ENCODE results near the gene ZNF132.

Gene ZNF132

DNA sequence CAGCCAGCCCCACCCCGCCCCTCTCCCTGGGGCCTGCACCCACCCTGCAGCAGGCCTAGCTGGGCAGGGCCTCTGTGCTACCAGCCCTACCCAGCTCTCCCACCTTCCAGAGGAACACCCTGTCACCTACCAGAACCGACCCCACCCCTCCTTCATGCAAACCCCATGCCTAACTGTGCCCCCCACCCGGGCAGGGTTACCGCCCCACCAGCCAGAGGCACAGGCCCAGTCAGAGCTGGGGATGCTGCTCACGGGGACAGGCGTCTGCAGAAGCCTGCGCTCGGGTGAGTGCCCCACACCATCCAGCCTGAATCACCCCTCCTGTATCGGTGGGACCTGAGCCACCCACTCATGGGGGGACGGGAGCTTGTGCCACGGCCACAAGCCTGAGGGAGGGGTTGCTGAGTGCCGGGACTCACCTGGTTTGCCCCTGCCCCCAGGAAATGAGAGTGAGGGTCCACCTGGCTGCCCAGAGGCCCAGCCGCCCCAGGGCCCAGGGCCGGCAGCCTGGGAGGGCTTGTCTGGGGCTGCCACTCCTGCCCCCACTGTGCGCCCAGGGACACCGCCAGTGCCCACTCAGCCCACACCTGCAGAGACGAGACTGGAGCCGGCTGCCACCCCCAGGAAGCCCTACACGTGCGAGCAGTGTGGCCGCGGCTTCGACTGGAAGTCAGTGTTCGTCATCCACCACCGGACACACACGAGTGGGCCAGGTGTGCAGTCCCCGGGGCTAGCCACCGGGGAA lies 40.0 kb upstream of the ZNF132 start:
- TF ChIP-seq, protein P1, sequence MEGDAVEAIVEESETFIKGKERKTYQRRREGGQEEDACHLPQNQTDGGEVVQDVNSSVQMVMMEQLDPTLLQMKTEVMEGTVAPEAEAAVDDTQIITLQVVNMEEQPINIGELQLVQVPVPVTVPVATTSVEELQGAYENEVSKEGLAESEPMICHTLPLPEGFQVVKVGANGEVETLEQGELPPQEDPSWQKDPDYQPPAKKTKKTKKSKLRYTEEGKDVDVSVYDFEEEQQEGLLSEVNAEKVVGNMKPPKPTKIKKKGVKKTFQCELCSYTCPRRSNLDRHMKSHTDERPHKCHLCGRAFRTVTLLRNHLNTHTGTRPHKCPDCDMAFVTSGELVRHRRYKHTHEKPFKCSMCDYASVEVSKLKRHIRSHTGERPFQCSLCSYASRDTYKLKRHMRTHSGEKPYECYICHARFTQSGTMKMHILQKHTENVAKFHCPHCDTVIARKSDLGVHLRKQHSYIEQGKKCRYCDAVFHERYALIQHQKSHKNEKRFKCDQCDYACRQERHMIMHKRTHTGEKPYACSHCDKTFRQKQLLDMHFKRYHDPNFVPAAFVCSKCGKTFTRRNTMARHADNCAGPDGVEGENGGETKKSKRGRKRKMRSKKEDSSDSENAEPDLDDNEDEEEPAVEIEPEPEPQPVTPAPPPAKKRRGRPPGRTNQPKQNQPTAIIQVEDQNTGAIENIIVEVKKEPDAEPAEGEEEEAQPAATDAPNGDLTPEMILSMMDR (conservative IDR thresholded peaks at IDR 0.05; ENCODE audit: low read depth, low read length) = no peak
- no peak for DNase-seq (ENCODE audit: low read depth)
- H3K4me3 ChIP-seq (ENCODE audit: low read depth, low read length) = no peak overlapping the region

DNA sequence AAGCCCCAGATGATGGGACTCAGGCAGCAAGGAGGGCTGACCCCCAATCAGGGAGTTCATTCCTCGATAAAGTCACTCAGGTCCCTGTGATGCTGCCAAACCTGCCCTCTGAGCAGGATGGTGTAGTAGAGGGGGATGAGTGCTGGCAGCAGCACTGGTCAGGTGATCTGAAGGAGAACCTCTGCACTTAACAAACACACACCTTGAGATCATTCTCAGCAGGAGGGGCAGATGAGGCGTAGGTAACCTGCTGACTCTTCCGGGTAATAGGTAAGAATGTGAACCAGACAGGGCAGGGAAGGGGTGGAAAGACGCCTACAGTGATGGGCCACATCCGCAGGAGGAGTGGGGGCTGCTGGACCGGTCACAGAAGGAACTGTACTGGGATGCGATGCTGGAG lies 39.4 kb upstream of the ZNF132 start:
- no peak overlapping the region for H3K4me3 ChIP-seq (ENCODE audit: low read depth, low read length)
- no peak for DNase-seq (ENCODE audit: low read depth)
- TF ChIP-seq, protein P1 (conservative IDR thresholded peaks at IDR 0.05; ENCODE audit: low read depth, low read length) = no peak

DNA sequence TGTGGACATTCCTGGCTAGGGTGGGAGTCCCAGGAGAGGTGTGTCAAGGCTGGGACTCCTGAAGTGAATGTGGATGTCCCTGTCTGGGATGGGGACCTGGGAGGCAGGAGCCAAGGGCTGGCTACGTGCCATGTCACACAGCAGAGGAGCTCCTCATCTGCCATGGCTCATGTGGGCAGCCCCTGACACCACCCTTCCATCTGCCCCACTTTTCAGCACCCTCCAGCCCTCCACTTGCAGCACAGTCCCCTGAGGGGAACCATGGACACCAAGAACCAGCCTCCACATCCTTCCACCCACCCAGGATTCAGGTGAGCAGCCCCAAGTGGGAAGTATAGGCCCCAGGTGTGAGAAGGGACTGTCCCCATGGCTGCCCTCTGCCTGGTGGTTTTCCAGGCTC lies 37.9 kb upstream of the ZNF132 start:
- TF ChIP-seq, protein P1 (conservative IDR thresholded peaks at IDR 0.05; ENCODE audit: low read depth, low read length) = no peak
- DNase-seq (ENCODE audit: low read depth) = no peak
- H3K4me3 ChIP-seq (ENCODE audit: low read depth, low read length) = no peak overlapping the region

DNA sequence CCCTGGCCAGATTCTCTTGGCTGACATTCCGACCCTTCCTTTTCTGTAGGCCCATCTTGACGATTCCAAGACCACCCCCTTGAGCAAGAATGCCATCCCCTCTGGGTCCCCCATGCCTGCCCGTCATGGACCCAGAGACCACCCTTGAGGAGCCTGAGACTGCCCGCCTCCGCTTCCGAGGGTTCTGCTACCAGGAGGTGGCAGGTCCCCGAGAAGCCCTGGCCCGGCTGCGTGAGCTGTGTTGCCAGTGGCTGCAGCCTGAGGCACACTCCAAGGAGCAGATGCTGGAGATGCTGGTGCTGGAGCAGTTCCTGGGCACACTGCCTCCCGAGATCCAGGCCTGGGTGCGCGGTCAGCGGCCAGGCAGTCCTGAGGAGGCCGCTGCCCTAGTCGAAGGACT lies 37.2 kb upstream of the ZNF132 start:
- DNase-seq (ENCODE audit: low read depth) = no peak
- TF ChIP-seq, protein P1 (conservative IDR thresholded peaks at IDR 0.05; ENCODE audit: low read depth, low read length) = no peak
- no peak overlapping the region for H3K4me3 ChIP-seq (ENCODE audit: low read depth, low read length)

DNA sequence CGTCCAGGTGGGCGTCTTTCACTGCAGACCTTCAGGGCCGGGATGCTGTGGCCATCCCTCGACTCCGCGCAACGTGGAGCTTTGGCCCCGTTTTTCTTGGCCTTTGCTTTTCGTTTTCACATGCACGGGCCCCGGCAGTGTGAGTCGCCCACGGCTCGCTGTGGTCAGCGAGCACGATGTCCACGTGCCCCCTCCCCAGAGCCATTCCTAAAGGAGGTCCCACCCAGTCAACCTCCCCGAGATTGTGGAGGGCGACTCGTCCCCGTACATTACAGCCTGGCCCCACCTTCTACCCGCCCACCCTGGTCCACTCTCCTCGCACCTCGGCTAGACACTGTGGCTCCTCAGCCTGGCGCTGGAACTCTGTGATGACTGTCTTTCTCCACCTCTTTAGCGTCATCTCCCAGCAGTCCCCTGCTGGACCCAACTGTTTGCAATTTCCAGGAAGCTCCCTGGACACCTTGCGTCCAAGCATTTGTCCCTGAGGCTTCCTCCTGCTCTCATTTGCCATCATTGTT lies 36.6 kb upstream of the ZNF132 start:
- peak; percentile 23 for DNase-seq (ENCODE audit: low read depth)
- H3K4me3 ChIP-seq (ENCODE audit: low read depth, low read length) = peak overlapping the region; percentile 69
- TF ChIP-seq, protein P1 (conservative IDR thresholded peaks at IDR 0.05; ENCODE audit: low read depth, low read length) = no peak

DNA sequence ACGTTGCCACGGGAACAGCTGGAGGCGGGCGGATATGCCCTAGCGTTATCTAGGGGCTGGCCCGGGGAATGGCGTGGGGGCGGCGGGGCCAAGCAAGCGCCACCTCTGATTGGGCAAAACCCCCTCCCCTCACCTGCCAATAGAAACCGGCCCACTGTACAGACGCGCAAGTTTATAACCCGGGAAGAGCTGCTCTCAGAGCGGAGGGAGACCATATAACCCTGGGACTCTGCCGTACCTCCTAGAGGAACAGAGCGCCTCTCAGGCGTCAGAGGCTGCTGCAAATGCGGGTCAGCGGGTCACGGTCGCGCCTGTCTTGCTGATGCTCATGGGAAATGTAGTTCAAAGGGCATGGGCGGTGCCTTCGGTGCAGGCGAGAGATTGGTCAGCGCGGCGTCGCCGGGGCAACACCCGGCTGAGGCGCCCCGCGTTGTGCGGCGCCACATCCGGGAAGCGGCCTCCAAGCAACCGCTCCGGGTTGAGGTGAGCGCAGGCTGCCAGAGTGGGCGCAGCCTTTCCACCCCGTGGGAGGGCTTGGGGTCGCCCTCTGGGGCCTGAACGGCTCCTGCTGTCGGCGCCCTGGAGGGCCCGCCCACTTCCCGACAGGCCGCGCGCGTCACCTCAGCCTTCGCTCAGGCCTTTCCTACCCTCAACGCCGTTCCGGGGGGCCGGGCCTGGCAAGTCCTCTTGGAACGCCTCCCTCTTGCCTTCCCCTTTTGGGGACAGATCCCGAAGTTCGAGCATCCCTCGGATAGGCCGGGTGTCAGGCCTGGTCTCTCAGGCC lies 36.0 kb upstream of the ZNF132 start, which contains the start of gene ZNF446:
ZNF446 (plus strand) TSS at position 639 of the 784 bp plus-strand sequence. CDS start 867 bp downstream, outside the sequence.
- peak within 1 kb of the TSS; percentile 69 for H3K4me3 ChIP-seq (ENCODE audit: low read depth, low read length)
- DNase-seq (ENCODE audit: low read depth) = peak; percentile 98
- TF ChIP-seq, protein P1 (conservative IDR thresholded peaks at IDR 0.05; ENCODE audit: low read depth, low read length) = no peak

Measured in choroid plexus epithelial cell (primary cell).